ENCODE data around the gene PMFBP1. TPM values are rescaled to one million over a fixed set of nuclear protein-coding genes. Genes with fewer than 3 reads are reported as not detected.

Gene PMFBP1
- total RNA-seq, 1 donor from 2014 or later = 1.2 TPM

DNA sequence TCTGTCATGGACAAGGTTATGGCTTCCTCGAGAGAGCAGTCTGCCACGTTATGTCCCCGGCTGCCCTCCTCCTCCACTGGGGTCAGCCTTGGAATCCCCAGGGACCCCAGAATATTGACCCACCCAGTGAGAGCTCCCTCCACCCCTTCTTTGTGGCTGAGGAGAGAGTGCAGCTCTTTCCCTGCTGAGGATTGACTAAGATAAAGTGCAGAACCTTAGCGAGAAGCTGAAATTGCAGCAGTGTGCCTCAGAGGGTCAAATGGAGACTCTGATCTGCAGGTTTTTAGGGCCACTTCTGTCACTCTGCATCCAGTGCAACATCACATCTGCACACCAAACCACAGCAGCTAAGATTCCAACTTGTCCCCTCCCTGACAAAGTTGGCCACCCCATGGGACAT lies 25.6 kb upstream of the PMFBP1 start:
- Mint-ChIP-seq H3K9me3 (ENCODE audit: unreplicated experiment) (no peaks in the 10 kb centered on the region), H3K36me3 (ENCODE audit: low read depth, unreplicated experiment) (no peaks in the 10 kb centered on the region), H3K4me1 (ENCODE audit: low read depth, unreplicated experiment) (peaks cover 9% of the 10 kb centered on the region), H3K4me3 (ENCODE audit: unreplicated experiment) (no peak overlapping the region), H3K27ac (ENCODE audit: unreplicated experiment) (no peak overlapping the region), H3K27me3 (ENCODE audit: low read depth, unreplicated experiment) (peaks cover 3% of the 10 kb centered on the region)
- no peak overlapping the region for H3K27ac ChIP-seq (ENCODE audit: low read depth, low read length)
- no peak overlapping the region for H3K4me3 ChIP-seq (ENCODE audit: insufficient read depth, low read depth, low read length)
- peaks cover 9% of the 10 kb centered on the region for H3K4me1 ChIP-seq (ENCODE audit: insufficient read depth, low read length)
- no peak for DNase-seq (ENCODE audit: low read depth)
- H3K4me2 ChIP-seq (ENCODE audit: low read length) = peak overlapping the region; percentile 36
- TF ChIP-seq, protein P1, sequence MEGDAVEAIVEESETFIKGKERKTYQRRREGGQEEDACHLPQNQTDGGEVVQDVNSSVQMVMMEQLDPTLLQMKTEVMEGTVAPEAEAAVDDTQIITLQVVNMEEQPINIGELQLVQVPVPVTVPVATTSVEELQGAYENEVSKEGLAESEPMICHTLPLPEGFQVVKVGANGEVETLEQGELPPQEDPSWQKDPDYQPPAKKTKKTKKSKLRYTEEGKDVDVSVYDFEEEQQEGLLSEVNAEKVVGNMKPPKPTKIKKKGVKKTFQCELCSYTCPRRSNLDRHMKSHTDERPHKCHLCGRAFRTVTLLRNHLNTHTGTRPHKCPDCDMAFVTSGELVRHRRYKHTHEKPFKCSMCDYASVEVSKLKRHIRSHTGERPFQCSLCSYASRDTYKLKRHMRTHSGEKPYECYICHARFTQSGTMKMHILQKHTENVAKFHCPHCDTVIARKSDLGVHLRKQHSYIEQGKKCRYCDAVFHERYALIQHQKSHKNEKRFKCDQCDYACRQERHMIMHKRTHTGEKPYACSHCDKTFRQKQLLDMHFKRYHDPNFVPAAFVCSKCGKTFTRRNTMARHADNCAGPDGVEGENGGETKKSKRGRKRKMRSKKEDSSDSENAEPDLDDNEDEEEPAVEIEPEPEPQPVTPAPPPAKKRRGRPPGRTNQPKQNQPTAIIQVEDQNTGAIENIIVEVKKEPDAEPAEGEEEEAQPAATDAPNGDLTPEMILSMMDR (IDR thresholded peaks at IDR 0.05; ENCODE audit: insufficient read depth, low read depth, low read length) = no peak
- TF ChIP-seq EZH2 (IDR thresholded peaks at IDR 0.05; ENCODE audit: insufficient read depth, low read length) = no peak
- no peaks in the 10 kb centered on the region for H3K9me3 ChIP-seq (ENCODE audit: insufficient read depth, low read depth, low read length)
- no peaks in the 10 kb centered on the region for H3K27me3 ChIP-seq (ENCODE audit: insufficient read depth, low read length)
- H4K20me1 ChIP-seq (ENCODE audit: insufficient read depth, low read length) = no peaks in the 10 kb centered on the region
- no peak overlapping the region for H3K9ac ChIP-seq (ENCODE audit: low read length)
- H3K79me2 ChIP-seq (ENCODE audit: insufficient read depth, low read length) = no peaks in the 10 kb centered on the region
- H2AFZ ChIP-seq (ENCODE audit: low read depth, low read length) = no peak overlapping the region
- FAIRE-seq = no peak
- H3K36me3 ChIP-seq (ENCODE audit: insufficient read depth, low read length) = no peaks in the 10 kb centered on the region

DNA sequence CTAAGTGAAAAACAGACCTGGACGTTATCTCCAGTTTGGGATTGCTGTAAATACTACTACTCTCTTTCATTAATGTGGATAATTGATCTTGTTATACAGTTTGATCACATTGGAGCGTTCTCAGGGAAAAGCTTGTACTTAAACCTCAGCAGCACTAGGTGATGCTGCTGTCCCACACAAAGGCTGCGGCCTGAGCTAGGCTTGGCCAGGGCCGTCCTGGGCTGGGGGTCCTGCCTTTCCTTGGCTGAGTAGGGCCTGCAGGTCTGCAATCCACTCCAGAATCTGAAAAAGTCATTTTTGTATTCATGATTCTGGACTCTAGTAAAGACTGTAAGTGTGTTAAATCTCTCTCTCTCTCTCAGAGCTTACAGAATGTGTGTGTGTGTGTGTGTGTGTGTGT lies 23.7 kb upstream of the PMFBP1 start:
- Histone ChIP-seq H4K20me1 (ENCODE audit: insufficient read depth, low read length) (no peaks in the 10 kb centered on the region), H3K79me2 (ENCODE audit: insufficient read depth, low read length) (no peaks in the 10 kb centered on the region), H2AFZ (ENCODE audit: low read depth, low read length) (no peak overlapping the region), H3K27ac (ENCODE audit: low read depth, low read length) (no peak overlapping the region), H3K9me3 (ENCODE audit: insufficient read depth, low read depth, low read length) (no peaks in the 10 kb centered on the region), H3K4me3 (ENCODE audit: insufficient read depth, low read depth, low read length) (no peak overlapping the region), H3K27me3 (ENCODE audit: insufficient read depth, low read length) (no peaks in the 10 kb centered on the region), H3K36me3 (ENCODE audit: insufficient read depth, low read length) (no peaks in the 10 kb centered on the region), H3K4me2 (ENCODE audit: low read length) (no peak overlapping the region), H3K4me1 (ENCODE audit: insufficient read depth, low read length) (peaks cover 9% of the 10 kb centered on the region), H3K9ac (ENCODE audit: low read length) (no peak overlapping the region)
- DNase-seq (ENCODE audit: low read depth) (no peak), FAIRE-seq (no peak)
- Mint-ChIP-seq H3K9me3 (ENCODE audit: unreplicated experiment) (no peaks in the 10 kb centered on the region), H3K4me3 (ENCODE audit: unreplicated experiment) (no peak overlapping the region), H3K27me3 (ENCODE audit: low read depth, unreplicated experiment) (peaks cover 3% of the 10 kb centered on the region), H3K4me1 (ENCODE audit: low read depth, unreplicated experiment) (peaks cover 9% of the 10 kb centered on the region), H3K27ac (ENCODE audit: unreplicated experiment) (no peak overlapping the region), H3K36me3 (ENCODE audit: low read depth, unreplicated experiment) (no peaks in the 10 kb centered on the region)
- no peak for TF ChIP-seq EZH2 (IDR thresholded peaks at IDR 0.05; ENCODE audit: insufficient read depth, low read length)
- TF ChIP-seq, protein P1 (IDR thresholded peaks at IDR 0.05; ENCODE audit: insufficient read depth, low read depth, low read length) = no peak

DNA sequence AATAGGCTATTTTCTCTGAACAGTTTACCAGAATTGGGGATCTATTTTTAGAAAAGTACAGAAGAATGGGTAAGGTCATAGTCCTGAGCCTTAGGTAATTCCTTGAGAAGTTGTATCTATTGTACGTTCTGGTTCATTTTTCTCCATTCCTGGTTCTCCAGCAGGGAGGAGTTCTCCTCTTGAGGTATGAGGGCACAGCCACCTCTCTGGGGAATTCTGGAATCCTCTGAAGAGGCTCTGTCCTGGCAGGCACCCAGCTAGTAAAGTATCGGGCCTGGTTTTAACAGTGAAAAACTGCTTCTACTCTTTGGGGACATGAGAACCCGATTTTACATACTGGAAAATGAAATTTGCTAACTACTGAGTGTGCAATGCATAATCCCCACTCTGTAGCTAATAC lies 19.6 kb upstream of the PMFBP1 start:
- no peaks in the 10 kb centered on the region for H3K79me2 ChIP-seq (ENCODE audit: insufficient read depth, low read length)
- no peak overlapping the region for H3K27ac Mint-ChIP-seq (ENCODE audit: unreplicated experiment)
- H3K36me3 Mint-ChIP-seq (ENCODE audit: low read depth, unreplicated experiment) = peaks cover 2% of the 10 kb centered on the region
- no peak for DNase-seq (ENCODE audit: low read depth)
- H4K20me1 ChIP-seq (ENCODE audit: insufficient read depth, low read length) = no peaks in the 10 kb centered on the region
- no peak overlapping the region for H3K9ac ChIP-seq (ENCODE audit: low read length)
- H2AFZ ChIP-seq (ENCODE audit: low read depth, low read length) = no peak overlapping the region
- H3K27me3 Mint-ChIP-seq (ENCODE audit: low read depth, unreplicated experiment) = no peaks in the 10 kb centered on the region
- no peak overlapping the region for H3K4me3 ChIP-seq (ENCODE audit: insufficient read depth, low read depth, low read length)
- peaks cover 10% of the 10 kb centered on the region for H3K9me3 Mint-ChIP-seq (ENCODE audit: unreplicated experiment)
- no peak overlapping the region for H3K4me3 Mint-ChIP-seq (ENCODE audit: unreplicated experiment)
- H3K27ac ChIP-seq (ENCODE audit: low read depth, low read length) = no peak overlapping the region
- H3K27me3 ChIP-seq (ENCODE audit: insufficient read depth, low read length) = no peaks in the 10 kb centered on the region
- no peak for FAIRE-seq
- TF ChIP-seq EZH2 (IDR thresholded peaks at IDR 0.05; ENCODE audit: insufficient read depth, low read length) = no peak
- TF ChIP-seq, protein P1 (IDR thresholded peaks at IDR 0.05; ENCODE audit: insufficient read depth, low read depth, low read length) = no peak
- H3K4me1 ChIP-seq (ENCODE audit: insufficient read depth, low read length) = no peaks in the 10 kb centered on the region
- no peak overlapping the region for H3K4me2 ChIP-seq (ENCODE audit: low read length)
- H3K36me3 ChIP-seq (ENCODE audit: insufficient read depth, low read length) = no peaks in the 10 kb centered on the region
- H3K9me3 ChIP-seq (ENCODE audit: insufficient read depth, low read depth, low read length) = peaks cover 2% of the 10 kb centered on the region
- H3K4me1 Mint-ChIP-seq (ENCODE audit: low read depth, unreplicated experiment) = peaks cover 6% of the 10 kb centered on the region
